Colonic mucosa (tissue), 4 donors: ENCODE measurements around the gene PLCB4. TPM values are rescaled to one million over a fixed set of nuclear protein-coding genes. Genes with fewer than 3 reads are reported as not detected.

Experiments used
- DNase-seq: peaks from one replicate; pipeline ENCODE4 v3.0.0-alpha.2; 2020
- H3K27ac ChIP-seq: fragments of 200-600 bp; one replicate; pipeline ENCODE4 v1.8.0; 2021
- H3K27me3 ChIP-seq: fragments of 200-600 bp; one replicate; pipeline ENCODE4 v1.8.0; 2021
- H3K36me3 ChIP-seq: fragments of 200-600 bp; one replicate; pipeline ENCODE4 v1.8.0; 2021
- H3K4me1 ChIP-seq: fragments of 200-600 bp; one replicate; pipeline ENCODE4 v1.8.0; 2021; ENCODE audit warnings: mild to moderate bottlenecking
- H3K4me3 ChIP-seq: fragments of 200-600 bp; one replicate; pipeline ENCODE4 v1.8.0; 2021
- H3K9ac ChIP-seq, 2 donors: one replicate each; pipeline ENCODE4 v1.7.0; 2013; ENCODE audit warnings: control low read depth in 2 of 2, low read depth in 2 of 2, low read length in 2 of 2
- H3K9me3 ChIP-seq: fragments of 200-600 bp; one replicate; pipeline ENCODE4 v1.8.0; 2021
- intact Hi-C: fragments of 100-400 bp; cut with DNase I; formaldehyde crosslinking; loops from one replicate; pipeline ENCODE4 v1.14.1; 2022
- total RNA-seq, 2 donors: library from RNA; stranded (reverse); fragmentation: NEBNext Ultra II Directional in 1 of 2; extraction: Animal tissue kit (Norgen Biotek cat#: 25700) in 1 of 2; gene quantifications; one replicate each; pipeline ENCODE4 v1.2.1, GENCODE V29; 2021
- TF ChIP-seq, protein P1 (sequence below): fragments of 200-600 bp; IDR thresholded peaks from one replicate; pipeline ENCODE4 v1.8.0; 2022; ENCODE audit warnings: antibody characterized with exemption, mild to moderate bottlenecking
- donor health status: healthy.
- donor health status: DM: no; HTN: no; CAD: no.
- donor health status: DM: no; HTN: no; CAD: no.

PLCB4 gene
- total RNA-seq, 2 donors from 2014 or later: 39.4 to 39.5 TPM

- H3K27ac ChIP-seq: no peak overlapping the region
- no peaks in the 10 kb centered on the region for H3K9me3 ChIP-seq
- no peaks in the 10 kb centered on the region for H3K36me3 ChIP-seq
- no peak for DNase-seq
- H3K27me3 ChIP-seq: no peaks in the 10 kb centered on the region
- no peak overlapping the region for H3K4me3 ChIP-seq
- intact Hi-C loops: loop anchor here (2.0 kb wide), 1 partner anchor 136 kb away; no protein-coding TSS in a partner anchor
- TF ChIP-seq, protein P1, sequence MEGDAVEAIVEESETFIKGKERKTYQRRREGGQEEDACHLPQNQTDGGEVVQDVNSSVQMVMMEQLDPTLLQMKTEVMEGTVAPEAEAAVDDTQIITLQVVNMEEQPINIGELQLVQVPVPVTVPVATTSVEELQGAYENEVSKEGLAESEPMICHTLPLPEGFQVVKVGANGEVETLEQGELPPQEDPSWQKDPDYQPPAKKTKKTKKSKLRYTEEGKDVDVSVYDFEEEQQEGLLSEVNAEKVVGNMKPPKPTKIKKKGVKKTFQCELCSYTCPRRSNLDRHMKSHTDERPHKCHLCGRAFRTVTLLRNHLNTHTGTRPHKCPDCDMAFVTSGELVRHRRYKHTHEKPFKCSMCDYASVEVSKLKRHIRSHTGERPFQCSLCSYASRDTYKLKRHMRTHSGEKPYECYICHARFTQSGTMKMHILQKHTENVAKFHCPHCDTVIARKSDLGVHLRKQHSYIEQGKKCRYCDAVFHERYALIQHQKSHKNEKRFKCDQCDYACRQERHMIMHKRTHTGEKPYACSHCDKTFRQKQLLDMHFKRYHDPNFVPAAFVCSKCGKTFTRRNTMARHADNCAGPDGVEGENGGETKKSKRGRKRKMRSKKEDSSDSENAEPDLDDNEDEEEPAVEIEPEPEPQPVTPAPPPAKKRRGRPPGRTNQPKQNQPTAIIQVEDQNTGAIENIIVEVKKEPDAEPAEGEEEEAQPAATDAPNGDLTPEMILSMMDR: no peak
- no peaks in the 10 kb centered on the region for H3K4me1 ChIP-seq
- H3K9ac ChIP-seq: no peak overlapping the region
Observed at GRCh38 chr20:9220874-9221547, 152.1 kb downstream of the PLCB4 start.

GRCh38 chr20:9223296-9223695 lies 154.4 kb downstream of the PLCB4 start:
- Histone ChIP-seq H3K9me3 (no peaks in the 10 kb centered on the region), H3K36me3 (no peaks in the 10 kb centered on the region), H3K9ac (no peak overlapping the region), H3K27me3 (no peaks in the 10 kb centered on the region), H3K4me1 (no peaks in the 10 kb centered on the region), H3K4me3 (no peak overlapping the region), H3K27ac (no peak overlapping the region)
- DNase-seq: no peak
- TF ChIP-seq, protein P1: no peak
- intact Hi-C loops: no loop called here

GRCh38 chr20:9225879-9226278 lies 157.0 kb downstream of the PLCB4 start:
- no peak for DNase-seq
- Histone ChIP-seq H3K4me1 (no peaks in the 10 kb centered on the region), H3K27ac (no peak overlapping the region), H3K9ac (no peak overlapping the region), H3K36me3 (no peaks in the 10 kb centered on the region), H3K4me3 (no peak overlapping the region), H3K9me3 (no peaks in the 10 kb centered on the region), H3K27me3 (no peaks in the 10 kb centered on the region)
- intact Hi-C loops: no loop called here
- TF ChIP-seq, protein P1: no peak

DNA sequence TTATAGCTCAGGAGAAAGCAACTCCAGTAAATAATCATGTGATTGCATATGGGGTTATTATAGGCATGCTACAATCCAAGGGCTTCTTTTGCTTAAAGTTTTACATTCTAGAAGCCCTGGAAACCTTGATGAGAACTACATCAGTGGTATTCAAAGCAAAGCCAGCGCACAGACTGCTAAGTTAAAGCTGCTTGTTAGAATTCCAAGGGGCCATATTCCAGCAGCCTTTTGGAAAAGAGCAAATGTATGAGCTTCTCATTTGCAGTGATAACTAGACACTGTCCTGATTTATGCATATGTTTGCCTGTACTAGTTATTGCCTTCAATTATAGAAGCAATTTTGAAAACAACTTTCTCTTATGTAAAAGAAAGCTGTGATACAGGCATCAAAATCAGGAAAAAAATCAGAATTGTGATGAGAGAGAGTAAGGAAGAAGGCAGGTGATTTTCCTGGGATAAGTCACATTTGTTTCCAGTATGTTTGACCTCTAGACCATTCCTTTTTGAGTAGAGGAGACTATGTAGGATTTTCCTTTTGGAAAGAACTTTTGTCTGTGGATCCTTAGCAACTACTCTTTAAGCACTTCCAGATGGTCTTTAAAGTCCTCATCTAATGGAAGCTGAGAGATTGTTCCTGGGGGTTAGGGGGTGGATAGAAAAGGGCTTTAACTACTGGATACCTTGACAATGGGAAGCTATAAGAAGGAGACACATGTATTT lies 159.2 kb downstream of the PLCB4 start:
- TF ChIP-seq, protein P1: no peak
- DNase-seq: no peak
- H3K4me3 ChIP-seq: no peak overlapping the region

DNA sequence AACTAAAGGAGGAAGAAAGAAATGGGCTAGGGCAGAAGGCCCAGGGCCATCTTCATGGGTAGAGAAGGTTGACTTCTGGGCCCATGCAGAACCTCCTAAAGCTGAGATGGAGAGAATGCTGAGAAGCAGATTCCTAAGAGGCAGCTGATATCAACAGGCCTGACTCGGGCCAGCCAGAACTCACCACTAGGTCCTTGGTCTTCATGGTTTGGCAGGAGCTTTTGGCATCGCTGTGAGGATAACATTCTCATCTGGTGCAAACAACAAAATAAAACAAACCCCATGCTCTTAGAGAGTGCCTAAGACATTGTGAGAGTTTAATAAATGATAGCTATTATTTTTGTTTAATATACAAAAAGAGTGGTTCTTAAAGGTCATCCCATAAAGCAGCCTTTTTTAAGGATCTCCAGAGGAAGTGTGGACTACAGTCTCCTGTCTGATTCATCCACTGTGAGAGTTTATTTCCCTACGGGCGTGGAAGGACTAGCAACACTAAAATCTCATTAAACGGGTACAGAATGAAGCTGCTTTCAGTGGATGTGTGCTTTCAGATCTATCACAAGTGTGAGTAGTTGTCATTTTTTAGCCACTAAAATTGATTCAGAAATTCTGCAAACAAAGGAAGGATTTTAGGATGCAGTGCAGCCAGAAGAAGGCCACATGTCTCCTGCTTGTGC lies 160.0 kb downstream of the PLCB4 start:
- no peak overlapping the region for H3K4me3 ChIP-seq
- DNase-seq: no peak
- no peaks in the 10 kb centered on the region for H3K4me1 ChIP-seq
- TF ChIP-seq, protein P1: no peak
- intact Hi-C loops: no loop called here
- no peak overlapping the region for H3K27ac ChIP-seq
- H3K9ac ChIP-seq: no peak overlapping the region
- no peaks in the 10 kb centered on the region for H3K36me3 ChIP-seq
- no peaks in the 10 kb centered on the region for H3K27me3 ChIP-seq
- no peaks in the 10 kb centered on the region for H3K9me3 ChIP-seq

More for the DNA sequence above, 159.2 kb downstream of the PLCB4 start:
- Histone ChIP-seq H3K4me1 (no peaks in the 10 kb centered on the region), H3K9ac (no peak overlapping the region), H3K36me3 (no peaks in the 10 kb centered on the region), H3K27ac (no peak overlapping the region), H3K9me3 (no peaks in the 10 kb centered on the region), H3K27me3 (no peaks in the 10 kb centered on the region)
- intact Hi-C loops: no loop called here
